ENCODE data around the gene ABCC1.

- TF ChIP-seq CTCF (conservative IDR thresholded peaks at IDR 0.05; ENCODE audit: low read length), result no peak
- no peak for TF ChIP-seq EZH2phosphoT487 (IDR thresholded peaks at IDR 0.05; ENCODE audit: borderline replicate concordance)
Observed at GRCh38 chr16:16073001-16073545, 123.7 kb downstream of the ABCC1 start.

Data from Loucy (cell line).